ENCODE results near the gene SULT1E1. TPM values are rescaled to one million over a fixed set of nuclear protein-coding genes. Genes with fewer than 3 reads are reported as not detected.

SULT1E1 gene
- total and polyA plus RNA-seq, 2 donors (not counting 1 experiment from before 2014, with no cell fraction given), result not detected

DNA sequence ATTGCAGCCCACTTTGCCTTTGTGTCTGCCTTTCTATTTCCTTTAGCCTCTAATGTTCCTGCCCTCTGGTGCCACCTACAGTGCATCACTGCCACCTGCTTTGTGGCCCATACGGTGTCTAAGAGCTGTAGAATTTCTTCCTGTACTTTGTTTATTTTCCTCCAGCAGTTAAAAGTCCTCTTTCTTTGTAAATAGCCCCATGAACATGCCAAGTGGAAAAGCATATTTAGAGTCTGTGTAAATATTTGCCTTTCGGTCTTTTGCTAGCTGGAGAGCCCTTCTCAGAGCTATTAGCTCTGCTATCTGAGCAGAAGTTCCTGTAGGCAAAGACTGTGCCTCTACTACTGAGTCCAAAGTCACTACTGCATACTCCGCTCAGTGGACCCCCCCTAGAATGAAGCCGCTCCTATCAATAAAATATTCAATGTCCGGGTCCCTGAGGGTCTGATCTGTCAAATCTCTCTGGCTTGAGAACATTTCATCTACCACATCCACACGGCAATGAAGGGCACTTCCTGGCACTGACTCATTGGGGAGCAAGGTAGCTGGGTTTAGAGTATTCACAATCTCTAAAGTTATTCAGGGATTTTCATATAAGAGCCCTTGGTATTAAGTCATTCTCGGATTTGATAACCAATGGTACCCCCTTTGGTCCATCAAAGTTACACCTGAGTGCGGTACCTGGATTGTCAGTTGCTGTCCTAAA is 36.3 kb downstream of the SULT1E1 start:
- Histone ChIP-seq H3K36me3 (ENCODE audit: control insufficient read depth, insufficient read depth, low read length) (no peaks in the 10 kb centered on the region), H3K9me3 (ENCODE audit: control insufficient read depth, insufficient read depth, low read depth, low read length) (no peaks in the 10 kb centered on the region), H2AFZ (ENCODE audit: low read length) (no peak overlapping the region), H3K4me2 (ENCODE audit: extremely low read depth, insufficient read depth, low read length) (no peak overlapping the region), H3K79me2 (ENCODE audit: control insufficient read depth, insufficient read depth, low read length) (no peaks in the 10 kb centered on the region), H3K27ac (ENCODE audit: insufficient read depth, low read length) (no peak overlapping the region), H3K4me1 (ENCODE audit: control insufficient read depth, extremely low read depth, insufficient read depth, low read length) (no peaks in the 10 kb centered on the region), H3K9ac (ENCODE audit: insufficient read depth, low read length) (no peak overlapping the region), H4K20me1 (ENCODE audit: control insufficient read depth, extremely low read depth, insufficient read depth, low read length) (no peaks in the 10 kb centered on the region), H3K27me3 (ENCODE audit: control insufficient read depth, insufficient read depth, low read length) (no peaks in the 10 kb centered on the region), H3K4me3 (replicated peaks in 1 of 4; ENCODE audit: control extremely low read depth in 1 of 4, insufficient read depth in 1 of 4, low read depth in 3 of 4, low read length in 4 of 4) (no peak overlapping the region)
- peak in 1 of 2 donors; percentile 61 for DNase-seq (ENCODE audit: low read depth in 2 of 2)
- no peak for TF ChIP-seq EZH2 (IDR thresholded peaks at IDR 0.05; ENCODE audit: low read length, missing control alignments)
- TF ChIP-seq, protein P1, sequence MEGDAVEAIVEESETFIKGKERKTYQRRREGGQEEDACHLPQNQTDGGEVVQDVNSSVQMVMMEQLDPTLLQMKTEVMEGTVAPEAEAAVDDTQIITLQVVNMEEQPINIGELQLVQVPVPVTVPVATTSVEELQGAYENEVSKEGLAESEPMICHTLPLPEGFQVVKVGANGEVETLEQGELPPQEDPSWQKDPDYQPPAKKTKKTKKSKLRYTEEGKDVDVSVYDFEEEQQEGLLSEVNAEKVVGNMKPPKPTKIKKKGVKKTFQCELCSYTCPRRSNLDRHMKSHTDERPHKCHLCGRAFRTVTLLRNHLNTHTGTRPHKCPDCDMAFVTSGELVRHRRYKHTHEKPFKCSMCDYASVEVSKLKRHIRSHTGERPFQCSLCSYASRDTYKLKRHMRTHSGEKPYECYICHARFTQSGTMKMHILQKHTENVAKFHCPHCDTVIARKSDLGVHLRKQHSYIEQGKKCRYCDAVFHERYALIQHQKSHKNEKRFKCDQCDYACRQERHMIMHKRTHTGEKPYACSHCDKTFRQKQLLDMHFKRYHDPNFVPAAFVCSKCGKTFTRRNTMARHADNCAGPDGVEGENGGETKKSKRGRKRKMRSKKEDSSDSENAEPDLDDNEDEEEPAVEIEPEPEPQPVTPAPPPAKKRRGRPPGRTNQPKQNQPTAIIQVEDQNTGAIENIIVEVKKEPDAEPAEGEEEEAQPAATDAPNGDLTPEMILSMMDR (conservative IDR thresholded peaks at IDR 0.05 in 1 of 2, IDR thresholded peaks at IDR 0.05 in 1 of 2; ENCODE audit: low read depth in 1 of 2, low read length in 2 of 2), result peak in 1 of 2 donors; percentile 65

DNA sequence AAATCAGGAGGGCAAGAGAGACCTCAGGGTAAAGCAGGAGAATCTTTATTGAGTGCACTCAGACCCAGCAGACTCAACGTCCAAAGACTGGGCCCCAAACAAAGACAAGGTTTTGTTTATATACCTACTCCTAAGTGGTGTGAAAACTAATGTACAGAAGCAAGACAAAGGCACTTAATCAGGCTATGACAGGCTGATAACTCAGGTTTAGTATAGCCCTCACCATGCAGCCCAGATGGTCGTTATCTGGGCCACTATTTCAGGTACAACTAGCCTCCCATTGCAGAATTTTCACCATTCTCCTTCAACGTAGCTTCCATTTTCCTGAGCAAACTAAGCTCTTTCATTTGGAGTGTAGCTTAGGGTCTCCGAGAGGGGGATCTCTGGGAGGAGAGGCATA is 36.9 kb downstream of the SULT1E1 start:
- Histone ChIP-seq H3K79me2 (ENCODE audit: control insufficient read depth, insufficient read depth, low read length) (no peaks in the 10 kb centered on the region), H3K9me3 (ENCODE audit: control insufficient read depth, insufficient read depth, low read depth, low read length) (no peaks in the 10 kb centered on the region), H3K27ac (ENCODE audit: insufficient read depth, low read length) (no peak overlapping the region), H3K4me2 (ENCODE audit: extremely low read depth, insufficient read depth, low read length) (no peak overlapping the region), H3K27me3 (ENCODE audit: control insufficient read depth, insufficient read depth, low read length) (no peaks in the 10 kb centered on the region), H3K9ac (ENCODE audit: insufficient read depth, low read length) (no peak overlapping the region), H4K20me1 (ENCODE audit: control insufficient read depth, extremely low read depth, insufficient read depth, low read length) (no peaks in the 10 kb centered on the region), H3K4me3 (replicated peaks in 1 of 4; ENCODE audit: control extremely low read depth in 1 of 4, insufficient read depth in 1 of 4, low read depth in 3 of 4, low read length in 4 of 4) (no peak overlapping the region), H3K4me1 (ENCODE audit: control insufficient read depth, extremely low read depth, insufficient read depth, low read length) (no peaks in the 10 kb centered on the region), H3K36me3 (ENCODE audit: control insufficient read depth, insufficient read depth, low read length) (no peaks in the 10 kb centered on the region), H2AFZ (ENCODE audit: low read length) (no peak overlapping the region)
- TF ChIP-seq, protein P1 (conservative IDR thresholded peaks at IDR 0.05 in 1 of 2, IDR thresholded peaks at IDR 0.05 in 1 of 2; ENCODE audit: low read depth in 1 of 2, low read length in 2 of 2), result no peak
- no peak for TF ChIP-seq EZH2 (IDR thresholded peaks at IDR 0.05; ENCODE audit: low read length, missing control alignments)
- no peak for DNase-seq (ENCODE audit: low read depth in 2 of 2)

DNA sequence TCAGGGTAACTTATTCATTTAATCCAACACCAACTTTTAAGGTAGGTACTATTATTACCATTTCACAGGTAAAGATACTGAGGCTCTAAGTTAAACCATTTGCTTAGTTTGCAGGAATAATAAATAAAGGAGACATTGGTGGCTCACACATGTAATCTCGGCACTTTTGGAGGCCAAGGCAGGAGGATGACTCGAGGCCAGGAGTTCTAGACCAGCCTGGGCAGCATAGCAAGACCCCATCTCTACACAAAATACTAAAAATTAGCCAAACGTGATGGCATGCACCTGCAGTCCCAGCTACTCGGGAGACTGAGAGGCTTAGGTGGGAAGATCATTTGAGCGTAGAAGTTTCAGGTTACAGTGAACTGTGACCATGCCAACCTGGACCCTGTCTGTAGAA is 37.7 kb downstream of the SULT1E1 start:
- Histone ChIP-seq H4K20me1 (ENCODE audit: control insufficient read depth, extremely low read depth, insufficient read depth, low read length) (no peaks in the 10 kb centered on the region), H3K4me1 (ENCODE audit: control insufficient read depth, extremely low read depth, insufficient read depth, low read length) (no peaks in the 10 kb centered on the region), H3K4me2 (ENCODE audit: extremely low read depth, insufficient read depth, low read length) (no peak overlapping the region), H3K4me3 (replicated peaks in 1 of 4; ENCODE audit: control extremely low read depth in 1 of 4, insufficient read depth in 1 of 4, low read depth in 3 of 4, low read length in 4 of 4) (no peak overlapping the region), H3K9me3 (ENCODE audit: control insufficient read depth, insufficient read depth, low read depth, low read length) (no peaks in the 10 kb centered on the region), H3K36me3 (ENCODE audit: control insufficient read depth, insufficient read depth, low read length) (no peaks in the 10 kb centered on the region), H3K79me2 (ENCODE audit: control insufficient read depth, insufficient read depth, low read length) (no peaks in the 10 kb centered on the region), H3K27ac (ENCODE audit: insufficient read depth, low read length) (no peak overlapping the region), H3K9ac (ENCODE audit: insufficient read depth, low read length) (no peak overlapping the region), H2AFZ (ENCODE audit: low read length) (no peak overlapping the region), H3K27me3 (ENCODE audit: control insufficient read depth, insufficient read depth, low read length) (no peaks in the 10 kb centered on the region)
- TF ChIP-seq EZH2 (IDR thresholded peaks at IDR 0.05; ENCODE audit: low read length, missing control alignments), result no peak
- TF ChIP-seq, protein P1 (conservative IDR thresholded peaks at IDR 0.05 in 1 of 2, IDR thresholded peaks at IDR 0.05 in 1 of 2; ENCODE audit: low read depth in 1 of 2, low read length in 2 of 2), result no peak
- no peak for DNase-seq (ENCODE audit: low read depth in 2 of 2)
